22Rv1 (cell line): Measurements from ENCODE around the gene TMEM190.

Experiments used
- H3K27ac ChIP-seq: fragments of 450-650 bp; 2 replicates; pipeline ENCODE4 v1.5.1; 2017
- ZFX ChIP-seq: fragments of 450-650 bp; IDR thresholded peaks from 2 replicates; pipeline ENCODE4 v1.6.1; 2017; ENCODE audit warnings: antibody characterized with exemption, borderline replicate concordance
- TF ChIP-seq, protein P1 (sequence below): fragments of 450-650 bp; IDR thresholded peaks from 2 replicates; pipeline ENCODE4 v1.5.1; 2017; ENCODE audit warnings: mild to moderate bottlenecking

TMEM190 gene

DNA sequence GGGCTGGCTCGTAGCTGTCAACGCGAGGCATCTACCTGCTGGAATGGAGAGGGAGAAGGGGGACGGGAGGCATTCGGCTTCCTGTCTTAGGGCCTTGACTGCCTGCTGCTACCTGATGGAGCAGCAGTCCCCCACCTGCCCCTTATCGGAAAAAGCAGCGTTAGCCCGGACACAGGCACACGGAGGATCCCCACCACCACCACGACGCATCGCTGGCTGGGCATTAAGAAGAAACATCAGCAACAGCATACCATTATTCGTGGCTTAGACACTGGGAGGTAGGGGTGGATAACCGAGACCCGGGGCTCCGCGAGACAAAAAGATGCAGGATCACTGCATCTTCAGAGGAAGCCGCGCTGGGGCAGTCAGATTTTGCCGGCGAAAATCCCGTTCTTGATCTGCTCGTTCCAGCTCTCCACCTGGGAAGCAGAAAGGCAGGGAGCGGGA, 23.2 kb upstream of the TMEM190 start:
- no peak overlapping the region for H3K27ac ChIP-seq
- no peak for TF ChIP-seq ZFX
- TF ChIP-seq, protein P1, sequence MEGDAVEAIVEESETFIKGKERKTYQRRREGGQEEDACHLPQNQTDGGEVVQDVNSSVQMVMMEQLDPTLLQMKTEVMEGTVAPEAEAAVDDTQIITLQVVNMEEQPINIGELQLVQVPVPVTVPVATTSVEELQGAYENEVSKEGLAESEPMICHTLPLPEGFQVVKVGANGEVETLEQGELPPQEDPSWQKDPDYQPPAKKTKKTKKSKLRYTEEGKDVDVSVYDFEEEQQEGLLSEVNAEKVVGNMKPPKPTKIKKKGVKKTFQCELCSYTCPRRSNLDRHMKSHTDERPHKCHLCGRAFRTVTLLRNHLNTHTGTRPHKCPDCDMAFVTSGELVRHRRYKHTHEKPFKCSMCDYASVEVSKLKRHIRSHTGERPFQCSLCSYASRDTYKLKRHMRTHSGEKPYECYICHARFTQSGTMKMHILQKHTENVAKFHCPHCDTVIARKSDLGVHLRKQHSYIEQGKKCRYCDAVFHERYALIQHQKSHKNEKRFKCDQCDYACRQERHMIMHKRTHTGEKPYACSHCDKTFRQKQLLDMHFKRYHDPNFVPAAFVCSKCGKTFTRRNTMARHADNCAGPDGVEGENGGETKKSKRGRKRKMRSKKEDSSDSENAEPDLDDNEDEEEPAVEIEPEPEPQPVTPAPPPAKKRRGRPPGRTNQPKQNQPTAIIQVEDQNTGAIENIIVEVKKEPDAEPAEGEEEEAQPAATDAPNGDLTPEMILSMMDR = no peak

GRCh38 chr19:55353803-55354697, 22.6 kb upstream of the TMEM190 start:
- no peak overlapping the region for H3K27ac ChIP-seq
- no peak for TF ChIP-seq ZFX
- TF ChIP-seq, protein P1 = no peak

GRCh38 chr19:55354698-55355212, 21.9 kb upstream of the TMEM190 start, which contains the start of gene COX6B2:
Gene COX6B2, minus strand, starts transcription at chr19:55354719. Its CDS starts 198 bp downstream, at chr19:55354521.
- TF ChIP-seq, protein P1 = no peak
- H3K27ac ChIP-seq = no peak within 1 kb of the TSS

DNA sequence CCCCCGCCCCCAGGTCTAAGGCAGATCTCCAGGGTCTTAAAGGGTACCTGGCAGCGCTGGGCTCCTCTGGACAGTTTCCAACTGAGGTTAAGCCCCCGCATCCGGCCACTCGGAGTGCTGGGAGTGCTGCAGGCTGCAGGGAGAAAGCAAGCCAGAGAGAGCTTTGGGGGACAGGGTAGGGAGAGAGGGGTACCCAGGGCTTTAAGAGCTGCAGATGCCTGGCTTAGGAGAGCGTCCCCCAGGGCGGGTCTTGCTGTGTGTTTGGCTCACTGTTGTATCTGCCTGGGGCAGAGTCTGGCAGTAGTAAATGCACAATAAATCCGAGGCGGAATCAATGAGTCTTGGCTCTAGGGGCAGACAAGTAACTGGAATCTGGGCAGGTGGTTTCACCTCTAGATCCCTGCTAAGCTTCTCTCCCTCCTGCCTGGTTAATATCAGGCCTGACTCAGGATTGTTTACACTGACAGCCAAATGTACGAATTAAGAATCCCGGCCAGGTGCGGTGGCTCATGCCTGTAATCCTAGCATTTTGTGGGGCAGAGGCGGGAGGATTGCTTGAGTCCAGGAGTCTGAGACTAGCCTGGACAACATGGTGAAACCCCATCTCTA, 21.3 kb upstream of the TMEM190 start:
- H3K27ac ChIP-seq = no peak overlapping the region
- TF ChIP-seq, protein P1 = no peak
- no peak for TF ChIP-seq ZFX

DNA sequence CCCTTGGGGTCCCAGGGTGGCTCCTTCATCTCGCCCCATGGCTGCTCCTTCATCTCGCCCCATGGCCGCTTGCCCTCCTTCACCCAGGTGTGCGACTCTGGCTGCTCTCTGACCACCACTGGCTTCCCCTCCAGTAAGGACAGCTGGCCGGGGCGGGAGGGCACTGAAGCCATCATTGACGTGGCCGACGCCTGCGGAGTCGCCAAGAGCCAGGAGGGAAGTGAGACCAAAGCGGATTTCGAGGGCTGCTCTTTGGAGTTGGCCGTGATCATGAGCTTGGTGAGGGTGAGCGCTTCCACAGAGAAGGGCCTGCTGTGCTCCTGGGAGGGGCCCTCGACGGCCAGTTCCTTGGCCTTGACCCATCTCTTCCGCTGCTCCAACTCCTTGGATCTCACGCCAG, 18.1 kb upstream of the TMEM190 start:
- H3K27ac ChIP-seq = no peak overlapping the region
- no peak for TF ChIP-seq ZFX
- TF ChIP-seq, protein P1 = no peak

GRCh38 chr19:55358943-55359908, 17.4 kb upstream of the TMEM190 start:
- TF ChIP-seq, protein P1 = no peak
- no peak for TF ChIP-seq ZFX
- no peak overlapping the region for H3K27ac ChIP-seq
